Measurements from ENCODE around the gene CHCHD4. TPM values are rescaled to one million over a fixed set of nuclear protein-coding genes. Genes with fewer than 3 reads are reported as not detected.

The CHCHD4 gene
- total RNA-seq, 1 experiment from 2014 or later, result 13.8 TPM

DNA sequence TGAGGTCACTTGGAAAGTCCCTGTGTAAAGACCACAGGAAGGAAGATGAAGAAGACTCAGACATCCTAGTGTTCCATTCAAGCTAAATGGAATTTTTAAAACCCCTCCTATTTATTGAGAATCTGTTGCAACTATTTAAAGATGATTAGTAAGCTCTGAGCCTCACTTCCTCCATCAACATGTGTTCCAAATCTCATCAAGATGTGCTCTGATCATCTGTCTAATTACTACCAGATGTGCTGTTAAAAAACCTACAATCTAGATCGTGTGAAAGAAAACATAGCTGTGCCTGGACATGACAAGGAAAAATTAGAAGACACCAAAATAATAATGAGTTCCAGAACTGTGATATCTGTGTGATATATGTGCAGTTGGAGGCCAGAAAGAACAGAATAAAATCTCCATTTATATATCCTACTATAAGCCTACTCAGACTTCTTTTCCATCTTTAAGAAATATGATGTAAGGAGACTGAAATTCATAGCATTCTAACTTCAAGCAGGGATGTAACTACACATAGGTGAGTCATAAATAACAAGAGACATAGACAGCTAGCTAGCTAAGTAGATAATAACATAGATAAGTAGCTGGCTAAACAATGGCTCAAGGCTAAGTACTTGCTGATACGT lies 46.0 kb upstream of the CHCHD4 start:
- ATAC-seq, result no peak
- BruUV-seq (replicated peaks), result no TSS peak
- Histone ChIP-seq H3K27me3 (ENCODE audit: control insufficient read depth, insufficient read depth, low read length) (no peaks in the 10 kb centered on the region), H3K27ac (ENCODE audit: low read length) (no peak overlapping the region), H3K9me3 (ENCODE audit: control insufficient read depth, insufficient read depth, low read depth, low read length) (no peaks in the 10 kb centered on the region), H3K4me1 (ENCODE audit: control insufficient read depth, insufficient read depth, low read length) (peaks cover 5% of the 10 kb centered on the region; the same call in 1 of the 2 replicates), H3K4me3 (ENCODE audit: low read depth in 2 of 2, low read length in 2 of 2) (no peak overlapping the region), H3K36me3 (ENCODE audit: control insufficient read depth, insufficient read depth, low read length) (peaks cover 7% of the 10 kb centered on the region)
- ChIA-PET POLR2A (no interaction called here), CTCF (no interaction called here)
- DNase-seq (ENCODE audit: low read depth, low spot score), result no peak
- in situ Hi-C loops (cut with HindIII; ENCODE audit: low pct_unique_long_range_greater_than_20kb, low sequenced_read_pairs) (no loop called here), intact Hi-C loops (cut with micrococcal nuclease; ENCODE audit: unreplicated experiment) (no loop called here)
- TF ChIP-seq REST (IDR thresholded peaks at IDR 0.05; ENCODE audit: insufficient read depth in 1 of 2, low read depth in 2 of 2, low read length in 1 of 2) (no peak), TCF7L2 (IDR thresholded peaks at IDR 0.05; ENCODE audit: low read depth, low read length) (no peak), POLR2AphosphoS5 (IDR thresholded peaks at IDR 0.05; ENCODE audit: low read depth, low read length) (no peak)

- Histone ChIP-seq H3K27me3 (ENCODE audit: control insufficient read depth, insufficient read depth, low read length) (no peaks in the 10 kb centered on the region), H3K9me3 (ENCODE audit: control insufficient read depth, insufficient read depth, low read depth, low read length) (no peaks in the 10 kb centered on the region), H3K4me1 (ENCODE audit: control insufficient read depth, insufficient read depth, low read length) (no peaks in the 10 kb centered on the region; the same call in 1 of the 2 replicates), H3K27ac (ENCODE audit: low read length) (no peak overlapping the region), H3K4me3 (ENCODE audit: low read depth in 2 of 2, low read length in 2 of 2) (no peak overlapping the region), H3K36me3 (ENCODE audit: control insufficient read depth, insufficient read depth, low read length) (peaks cover 7% of the 10 kb centered on the region)
- DNase-seq (ENCODE audit: low read depth, low spot score) (no peak), ATAC-seq (no peak)
- TF ChIP-seq POLR2AphosphoS5 (IDR thresholded peaks at IDR 0.05; ENCODE audit: low read depth, low read length) (no peak), TCF7L2 (IDR thresholded peaks at IDR 0.05; ENCODE audit: low read depth, low read length) (no peak), SIN3A (IDR thresholded peaks at IDR 0.05; ENCODE audit: borderline replicate concordance, insufficient read depth, low read depth, low read length) (no peak), REST (IDR thresholded peaks at IDR 0.05; ENCODE audit: insufficient read depth in 1 of 2, low read depth in 2 of 2, low read length in 1 of 2) (no peak)
- TF ChIP-seq, protein P1, sequence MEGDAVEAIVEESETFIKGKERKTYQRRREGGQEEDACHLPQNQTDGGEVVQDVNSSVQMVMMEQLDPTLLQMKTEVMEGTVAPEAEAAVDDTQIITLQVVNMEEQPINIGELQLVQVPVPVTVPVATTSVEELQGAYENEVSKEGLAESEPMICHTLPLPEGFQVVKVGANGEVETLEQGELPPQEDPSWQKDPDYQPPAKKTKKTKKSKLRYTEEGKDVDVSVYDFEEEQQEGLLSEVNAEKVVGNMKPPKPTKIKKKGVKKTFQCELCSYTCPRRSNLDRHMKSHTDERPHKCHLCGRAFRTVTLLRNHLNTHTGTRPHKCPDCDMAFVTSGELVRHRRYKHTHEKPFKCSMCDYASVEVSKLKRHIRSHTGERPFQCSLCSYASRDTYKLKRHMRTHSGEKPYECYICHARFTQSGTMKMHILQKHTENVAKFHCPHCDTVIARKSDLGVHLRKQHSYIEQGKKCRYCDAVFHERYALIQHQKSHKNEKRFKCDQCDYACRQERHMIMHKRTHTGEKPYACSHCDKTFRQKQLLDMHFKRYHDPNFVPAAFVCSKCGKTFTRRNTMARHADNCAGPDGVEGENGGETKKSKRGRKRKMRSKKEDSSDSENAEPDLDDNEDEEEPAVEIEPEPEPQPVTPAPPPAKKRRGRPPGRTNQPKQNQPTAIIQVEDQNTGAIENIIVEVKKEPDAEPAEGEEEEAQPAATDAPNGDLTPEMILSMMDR (IDR thresholded peaks at IDR 0.05), result no peak
- intact Hi-C loops (cut with micrococcal nuclease; ENCODE audit: unreplicated experiment), result no loop called here
- no TSS peak for BruUV-seq (replicated peaks)
- CTCF ChIA-PET, result no interaction called here
- in situ Hi-C loops (cut with HindIII; ENCODE audit: low pct_unique_long_range_greater_than_20kb, low sequenced_read_pairs), result no loop called here
- POLR2A ChIA-PET, result no interaction called here
Measured at GRCh38 chr3:14169871-14170270, 45.2 kb upstream of the CHCHD4 start.

All from Panc1 (cell line).